GM12801 (cell line): ENCODE results near the gene ZDHHC14.

Experiments used
- TF ChIP-seq, protein P1 (sequence below): IDR thresholded peaks from one replicate; pipeline ENCODE4 v1.5.1; 2011; ENCODE audit warnings: control low read depth; ENCODE audit not compliant: insufficient read length; ENCODE audit errors: extremely low read depth

Gene ZDHHC14

DNA sequence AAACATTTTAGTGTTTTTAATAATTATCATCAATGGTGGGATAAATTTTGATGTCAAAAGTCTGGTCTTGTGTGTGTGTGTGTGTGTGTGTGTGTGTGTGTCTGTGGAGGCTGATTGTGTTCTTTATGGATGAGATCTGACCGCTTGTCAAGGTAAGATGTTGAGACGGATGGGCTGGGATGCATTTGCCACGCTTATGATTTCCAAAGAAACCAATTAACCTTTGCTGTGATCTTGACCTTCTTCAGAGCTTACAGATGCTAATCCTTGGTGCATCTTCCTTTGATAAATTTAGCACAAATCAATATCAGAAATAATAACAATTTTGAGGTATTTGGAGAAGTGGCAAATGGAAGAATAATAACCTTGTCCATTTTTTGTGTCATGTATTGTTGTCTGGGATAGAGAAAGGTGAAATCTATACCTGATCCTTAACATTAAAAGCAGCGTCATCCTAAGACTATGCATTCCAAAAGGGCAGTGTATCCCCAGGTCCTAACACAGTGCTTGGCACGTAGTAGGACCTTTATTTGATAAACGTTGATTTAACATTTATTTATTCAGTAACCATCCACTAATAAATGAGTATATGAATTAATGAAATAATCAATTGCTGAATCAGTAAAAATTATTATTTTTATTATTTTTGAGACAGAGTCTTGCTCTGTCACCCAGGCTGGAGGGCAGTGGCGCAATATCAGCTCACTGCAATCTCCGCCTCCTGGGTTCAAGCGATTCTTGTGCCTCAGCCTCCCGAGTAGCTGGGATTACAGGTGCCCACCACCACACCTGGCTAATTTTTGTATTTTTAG lies 70.1 kb downstream of the ZDHHC14 start:
- TF ChIP-seq, protein P1, sequence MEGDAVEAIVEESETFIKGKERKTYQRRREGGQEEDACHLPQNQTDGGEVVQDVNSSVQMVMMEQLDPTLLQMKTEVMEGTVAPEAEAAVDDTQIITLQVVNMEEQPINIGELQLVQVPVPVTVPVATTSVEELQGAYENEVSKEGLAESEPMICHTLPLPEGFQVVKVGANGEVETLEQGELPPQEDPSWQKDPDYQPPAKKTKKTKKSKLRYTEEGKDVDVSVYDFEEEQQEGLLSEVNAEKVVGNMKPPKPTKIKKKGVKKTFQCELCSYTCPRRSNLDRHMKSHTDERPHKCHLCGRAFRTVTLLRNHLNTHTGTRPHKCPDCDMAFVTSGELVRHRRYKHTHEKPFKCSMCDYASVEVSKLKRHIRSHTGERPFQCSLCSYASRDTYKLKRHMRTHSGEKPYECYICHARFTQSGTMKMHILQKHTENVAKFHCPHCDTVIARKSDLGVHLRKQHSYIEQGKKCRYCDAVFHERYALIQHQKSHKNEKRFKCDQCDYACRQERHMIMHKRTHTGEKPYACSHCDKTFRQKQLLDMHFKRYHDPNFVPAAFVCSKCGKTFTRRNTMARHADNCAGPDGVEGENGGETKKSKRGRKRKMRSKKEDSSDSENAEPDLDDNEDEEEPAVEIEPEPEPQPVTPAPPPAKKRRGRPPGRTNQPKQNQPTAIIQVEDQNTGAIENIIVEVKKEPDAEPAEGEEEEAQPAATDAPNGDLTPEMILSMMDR, result no peak

DNA sequence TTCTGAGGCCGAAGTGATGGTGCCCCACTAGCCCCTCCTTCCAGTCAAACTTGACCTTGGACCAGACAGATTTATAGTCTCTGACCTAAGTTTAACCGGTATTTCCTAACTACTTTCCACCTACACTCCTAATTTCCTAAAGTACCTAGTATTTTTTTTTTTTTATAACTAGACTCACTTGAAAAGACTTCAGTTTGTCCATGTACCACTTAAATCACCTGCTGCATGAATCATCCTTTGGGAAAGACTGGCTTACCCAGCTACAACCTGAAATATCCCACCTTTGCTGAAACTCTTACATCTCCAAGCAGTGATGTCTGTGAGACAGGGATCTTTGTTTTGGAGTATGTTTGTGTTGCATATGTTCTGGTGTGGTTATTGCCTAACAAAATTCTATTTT lies 71.1 kb downstream of the ZDHHC14 start:
- TF ChIP-seq, protein P1, result no peak

GRCh38 chr6:157453131-157453530 lies 72.1 kb downstream of the ZDHHC14 start:
- TF ChIP-seq, protein P1, result no peak

GRCh38 chr6:157453978-157454377 lies 73.0 kb downstream of the ZDHHC14 start:
- TF ChIP-seq, protein P1, result no peak

DNA sequence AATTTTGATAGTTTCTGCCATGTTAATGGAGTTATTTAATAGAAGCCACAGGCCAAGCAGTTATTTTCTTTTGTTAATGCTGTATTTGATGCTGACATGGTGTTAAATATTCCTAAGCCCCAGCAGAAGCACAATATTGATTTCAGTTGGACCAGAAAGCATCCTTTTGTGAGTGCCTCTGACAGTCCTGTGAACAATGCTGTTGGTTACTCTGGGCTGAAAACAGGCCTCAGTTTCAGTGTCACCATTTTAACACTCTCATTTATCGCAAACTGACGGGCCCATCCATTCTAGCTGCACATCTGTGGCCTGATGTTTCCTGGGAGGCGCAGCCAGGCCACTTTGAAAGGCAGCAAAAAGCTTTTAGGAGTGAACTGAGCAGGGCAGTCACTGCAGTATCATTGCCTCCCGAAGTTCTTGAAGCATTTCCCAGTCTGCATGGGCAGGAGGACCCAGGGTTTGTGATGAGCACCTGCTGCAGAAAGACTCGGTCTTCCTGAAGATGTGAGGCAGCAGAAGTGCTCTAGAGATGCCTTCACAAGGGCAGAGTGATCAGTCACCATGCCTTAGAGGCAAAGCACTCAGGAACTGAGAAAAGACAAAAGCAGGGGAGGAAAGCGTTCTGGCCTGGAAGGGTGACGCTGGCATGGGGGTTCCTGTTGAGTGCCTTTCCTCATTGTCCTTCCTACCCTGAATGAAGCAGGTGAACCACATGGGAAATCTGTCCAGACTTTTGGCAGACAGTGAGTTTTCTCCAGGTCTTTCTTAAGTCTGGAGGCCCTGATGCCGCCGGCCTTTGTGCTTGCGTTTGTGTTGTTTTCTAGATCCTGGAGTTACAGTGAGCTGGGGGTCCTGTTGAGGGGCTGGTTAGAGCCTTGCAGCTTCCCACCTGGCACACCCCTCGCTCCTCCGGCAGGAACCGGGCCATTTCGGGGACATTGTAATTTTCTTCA lies 74.0 kb downstream of the ZDHHC14 start:
- TF ChIP-seq, protein P1, result no peak

- TF ChIP-seq, protein P1, result no peak
Measured at GRCh38 chr6:157455731-157456523, 74.9 kb downstream of the ZDHHC14 start.

DNA sequence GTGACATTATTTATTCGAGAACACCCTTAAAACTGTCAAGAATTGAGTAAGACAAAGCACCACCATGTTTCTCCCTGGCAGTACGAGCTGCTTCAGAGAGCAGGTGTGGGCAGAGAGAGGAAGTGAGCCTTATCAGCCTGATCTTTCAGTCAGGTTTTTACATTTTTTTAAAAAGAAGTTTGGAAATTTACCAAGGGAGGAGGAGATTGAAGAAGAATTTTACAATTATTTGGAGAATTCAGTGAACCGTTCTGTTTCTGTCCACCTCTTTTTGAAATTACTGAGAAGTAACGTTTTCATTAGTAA lies 75.5 kb downstream of the ZDHHC14 start:
- TF ChIP-seq, protein P1, result no peak
